Measurements from ENCODE around the gene DUSP12.
"Not testable (repeated sequence)": the region's sequence is repeated elsewhere in the genome, so short reads cannot be mapped to it uniquely, and the experiment has no call there.

The DUSP12 gene

DNA sequence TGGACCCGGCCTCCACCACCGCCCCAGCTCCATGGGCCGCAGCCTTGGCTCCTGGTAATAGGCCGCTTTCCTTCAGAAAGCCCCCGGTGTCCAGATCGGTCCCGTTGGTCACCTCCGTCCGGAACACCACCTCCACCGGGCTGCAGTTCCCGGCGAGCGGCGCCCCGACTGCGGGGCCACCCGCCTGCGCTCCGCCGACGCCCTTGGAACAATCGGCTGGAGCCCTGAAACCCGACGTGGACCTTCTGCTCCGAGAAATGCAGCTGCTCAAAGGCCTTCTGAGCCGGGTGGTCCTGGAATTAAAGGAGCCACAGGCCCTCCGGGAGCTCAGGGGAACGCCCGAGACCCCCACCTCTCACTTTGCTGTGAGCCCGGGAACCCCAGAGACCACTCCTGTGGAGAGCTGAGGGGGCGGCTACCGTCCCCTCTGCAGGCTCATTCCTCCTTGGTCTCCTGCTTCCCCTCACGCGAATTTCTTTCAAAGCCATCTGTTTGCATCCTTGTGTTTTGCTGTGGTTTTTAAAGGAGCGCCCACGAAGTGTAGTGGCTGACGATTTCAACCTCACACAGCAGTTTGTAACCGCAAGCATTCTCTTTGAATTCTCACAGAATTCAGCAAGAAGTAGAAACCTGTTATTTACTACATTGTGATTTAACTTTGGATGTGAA lies 22.2 kb upstream of the DUSP12 start:
- no peak for DNase-seq

DNA sequence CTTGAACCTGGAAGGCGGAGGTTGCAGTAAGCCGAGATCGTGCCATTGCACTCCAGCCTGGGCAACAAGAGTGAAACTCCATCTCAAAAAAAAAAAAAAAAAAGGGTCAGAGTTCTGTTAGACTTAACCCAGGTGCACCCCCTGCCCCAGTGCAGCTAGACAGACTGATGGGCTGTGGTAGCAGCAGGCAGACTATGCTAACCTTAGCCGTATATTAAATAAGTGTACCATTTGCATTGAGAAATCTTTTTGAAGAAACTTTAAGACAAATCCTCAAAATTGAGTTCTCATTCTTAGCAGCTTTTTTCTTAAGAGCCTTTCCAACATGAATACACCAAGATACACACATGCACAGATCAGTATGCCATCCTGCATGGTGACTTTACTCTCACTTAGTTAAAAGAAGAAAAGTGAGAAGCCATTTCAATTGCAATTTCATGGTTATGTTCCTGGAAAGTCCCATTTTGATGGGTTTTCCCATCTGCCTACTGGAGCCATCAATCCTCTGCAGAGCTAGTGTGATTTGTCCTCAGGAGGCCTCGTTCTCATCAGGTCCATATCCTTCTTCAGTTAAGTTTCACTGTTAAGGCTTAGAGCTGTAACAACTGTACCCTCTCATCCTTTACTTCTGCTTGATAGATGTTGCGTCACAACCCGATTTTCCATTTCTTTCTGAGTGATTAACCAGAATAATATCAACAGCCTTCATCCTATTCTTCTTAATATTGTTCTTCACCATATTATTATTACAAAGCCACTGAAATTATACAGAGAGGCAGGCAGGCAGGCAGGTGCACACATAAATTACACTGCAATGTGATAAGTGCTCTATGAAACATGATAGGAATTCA lies 21.0 kb upstream of the DUSP12 start:
- DNase-seq: no peak

DNA sequence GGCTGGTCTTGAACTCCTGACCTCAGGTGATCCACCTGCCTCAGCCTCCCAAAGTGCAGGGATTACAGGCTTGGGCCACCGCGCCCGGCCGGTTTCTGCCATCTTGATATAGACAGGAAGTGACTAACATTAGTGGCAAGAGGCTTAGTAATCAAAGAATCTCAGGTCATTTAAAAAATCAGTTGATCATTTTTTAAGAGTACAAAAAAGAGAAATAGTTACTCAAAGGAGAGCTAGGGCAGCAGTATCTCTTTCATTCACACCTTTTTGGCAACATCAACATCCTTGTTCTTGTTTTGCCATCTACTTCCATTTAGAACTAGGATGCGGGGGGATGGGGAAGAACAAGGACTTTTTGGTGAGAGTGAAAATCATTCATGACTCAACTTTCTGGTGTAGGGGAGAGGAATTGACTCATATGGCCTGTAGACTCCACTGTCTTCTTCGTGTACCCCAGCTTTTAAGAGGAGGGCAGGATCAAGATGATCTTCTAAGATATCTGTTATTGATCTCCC lies 19.5 kb upstream of the DUSP12 start:
- no peak for DNase-seq

DNA sequence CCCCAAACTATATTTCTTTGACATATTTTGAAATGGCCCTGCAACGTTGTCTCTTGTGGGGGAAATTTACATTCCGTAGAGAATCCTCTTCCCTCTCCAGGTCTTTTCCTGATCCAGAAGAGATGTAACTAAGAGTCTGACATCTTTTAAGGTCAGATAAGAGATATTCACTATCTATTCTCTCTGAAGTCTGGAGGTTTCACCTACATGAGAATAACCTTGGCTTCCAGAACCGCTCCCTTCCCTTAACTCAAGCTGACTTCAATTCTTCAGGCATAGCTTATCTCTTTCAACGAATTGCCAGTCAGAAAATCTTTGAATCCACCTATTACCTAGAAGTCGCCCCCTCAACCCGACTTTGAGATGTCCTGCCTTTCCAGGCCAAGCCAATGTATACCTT lies 18.3 kb upstream of the DUSP12 start:
- DNase-seq: no peak

DNA sequence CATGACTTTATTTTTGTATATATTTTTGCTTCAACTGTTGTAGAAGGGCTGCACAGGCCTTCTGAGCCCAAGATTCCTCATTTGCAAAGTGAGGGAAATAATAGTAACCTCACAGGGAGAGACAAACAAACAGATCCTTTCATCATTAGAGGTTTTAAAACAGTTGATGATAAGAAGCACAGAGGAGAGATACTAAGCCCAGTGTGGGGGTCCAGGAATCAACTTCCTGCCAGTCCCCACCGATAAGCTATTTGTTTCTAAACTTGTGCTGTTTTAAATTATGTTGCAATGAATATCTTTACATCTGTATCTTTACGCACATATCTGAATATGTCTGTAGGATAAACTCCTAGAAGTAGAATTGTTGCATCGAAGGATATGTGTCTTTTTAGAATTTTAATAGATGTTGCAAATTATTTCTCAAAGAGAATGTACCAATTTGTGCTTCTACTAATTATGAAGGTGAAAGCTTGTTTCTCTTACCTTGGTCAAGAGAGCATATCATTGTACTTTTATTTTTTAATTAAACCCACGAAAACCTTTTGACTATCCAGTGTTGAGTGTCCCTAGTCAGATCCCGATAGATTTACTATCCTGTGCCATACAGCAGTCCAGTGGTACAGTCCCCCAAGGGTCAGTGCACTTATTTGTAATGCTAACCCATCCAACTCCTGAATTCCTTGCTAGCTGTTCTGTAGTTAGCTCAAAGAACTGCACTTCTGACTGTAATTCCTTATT lies 17.4 kb upstream of the DUSP12 start:
- no peak for DNase-seq

DNA sequence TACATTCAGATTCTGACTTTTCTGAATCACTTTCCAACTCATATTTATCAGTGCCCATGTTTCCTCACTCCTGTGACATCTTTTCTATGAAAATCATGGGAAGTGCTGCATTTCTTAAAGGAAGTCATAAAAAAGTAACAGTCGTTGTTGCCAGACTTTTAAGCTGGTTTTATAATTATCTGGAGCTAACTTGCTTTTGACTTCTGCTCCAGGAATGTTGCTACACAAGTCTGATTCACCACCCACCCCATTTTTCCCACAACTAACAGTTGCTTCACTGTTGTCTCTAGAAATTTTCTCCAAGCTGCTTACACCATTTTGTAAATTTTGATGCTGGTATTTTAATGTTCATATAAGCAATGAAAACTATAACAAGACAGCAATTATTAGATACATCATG lies 16.1 kb upstream of the DUSP12 start:
- DNase-seq: no peak

DNA sequence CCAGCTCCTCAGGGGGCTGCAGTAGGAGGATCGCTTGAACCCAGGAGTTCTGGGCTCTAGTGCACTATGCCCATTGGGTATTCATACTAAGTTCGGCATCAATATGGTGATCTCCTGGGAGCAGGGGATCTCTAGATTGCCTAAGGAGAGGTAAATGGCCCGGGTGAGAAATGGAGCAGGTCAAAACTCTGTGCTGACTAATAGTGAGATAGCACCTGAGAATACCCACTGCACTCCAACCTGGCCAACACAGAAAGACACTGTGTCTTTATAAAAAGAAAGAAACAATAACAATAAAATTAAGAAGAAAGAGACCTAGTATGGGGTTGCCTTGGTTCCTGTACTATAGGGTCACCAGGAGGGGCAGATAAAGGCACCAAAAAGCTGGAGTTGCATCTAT lies 13.7 kb upstream of the DUSP12 start:
- DNase-seq: no peak

DNA sequence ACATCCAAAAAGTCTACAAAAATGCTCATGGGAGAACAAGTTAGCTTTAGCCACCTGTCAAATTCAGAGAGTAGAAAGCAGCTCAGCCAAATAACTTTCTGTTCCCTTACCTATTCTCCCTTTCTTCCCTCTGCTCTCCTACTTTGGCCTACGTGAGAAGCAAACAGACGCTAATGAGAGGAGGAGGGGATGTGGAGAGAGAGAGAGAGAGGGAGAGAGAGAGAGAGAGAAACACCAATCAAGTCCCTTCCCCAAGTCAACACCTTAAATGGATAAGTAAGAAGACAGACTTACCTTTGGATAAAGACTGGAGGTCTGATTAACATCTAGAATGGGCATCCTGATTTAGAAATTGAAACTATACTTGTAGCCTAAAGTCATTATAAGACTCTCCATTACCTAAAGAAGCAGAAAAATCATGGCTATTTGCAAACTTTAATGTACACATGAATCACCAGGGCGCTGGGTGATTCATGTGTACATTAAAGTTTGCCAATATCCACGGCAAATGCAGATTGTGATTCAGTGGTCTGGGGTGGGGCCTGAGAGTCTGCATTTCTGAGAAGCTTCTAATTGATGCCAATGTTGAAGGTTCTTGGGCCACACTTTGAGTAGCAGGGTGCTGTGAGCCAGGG lies 13.1 kb upstream of the DUSP12 start:
- no peak for DNase-seq

DNA sequence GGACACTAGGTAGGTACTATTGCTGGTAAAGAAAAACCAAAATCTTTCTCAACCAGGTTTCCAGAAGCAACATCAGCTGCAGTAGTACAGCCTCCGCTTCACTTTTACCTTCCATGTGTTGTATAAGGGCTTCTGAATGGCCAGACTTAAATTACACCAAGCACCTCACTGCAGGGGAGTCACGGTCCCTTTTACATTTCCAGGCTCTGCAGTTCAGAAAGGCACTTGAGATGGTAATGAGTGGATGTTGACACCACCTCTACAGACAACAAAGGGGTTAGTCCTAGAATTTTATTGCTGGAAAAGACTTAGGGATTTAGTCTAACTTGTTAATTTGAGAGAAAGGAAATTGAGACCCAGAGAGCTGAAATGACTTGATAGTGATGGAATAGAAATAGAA lies 12.0 kb upstream of the DUSP12 start:
- DNase-seq: no peak

DNA sequence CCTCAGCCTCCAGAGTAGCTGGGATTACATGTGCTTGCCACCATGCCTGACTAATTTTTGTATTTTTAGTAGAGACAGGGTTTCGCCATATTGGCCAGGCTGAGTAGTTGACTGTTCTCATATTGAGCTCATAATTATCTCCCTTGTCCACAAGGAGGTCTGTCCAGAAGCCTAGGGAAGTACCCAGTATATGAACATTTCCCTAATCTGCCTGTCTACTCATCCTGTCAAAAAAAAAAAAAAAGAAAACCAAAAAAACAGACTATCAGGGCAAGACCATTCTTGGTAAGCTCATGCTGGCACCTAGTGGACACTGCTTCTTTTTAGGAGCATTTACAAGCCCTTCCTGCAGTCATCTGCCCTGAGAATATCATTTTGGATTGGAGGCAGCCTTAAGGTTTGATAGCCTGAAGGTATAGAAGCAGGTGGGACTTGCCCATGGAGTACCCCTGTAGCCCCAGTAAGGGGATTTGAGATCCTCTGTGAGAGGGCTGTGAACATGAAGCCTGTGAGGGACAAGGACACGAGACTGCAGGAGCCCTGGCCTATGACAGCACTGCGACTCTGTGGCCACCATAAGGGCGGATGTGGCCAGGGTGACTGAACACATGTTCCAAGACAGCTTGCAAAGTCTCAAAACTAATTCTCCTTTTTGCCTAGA lies 10.8 kb upstream of the DUSP12 start:
- DNase-seq: peak; percentile 36

DNA sequence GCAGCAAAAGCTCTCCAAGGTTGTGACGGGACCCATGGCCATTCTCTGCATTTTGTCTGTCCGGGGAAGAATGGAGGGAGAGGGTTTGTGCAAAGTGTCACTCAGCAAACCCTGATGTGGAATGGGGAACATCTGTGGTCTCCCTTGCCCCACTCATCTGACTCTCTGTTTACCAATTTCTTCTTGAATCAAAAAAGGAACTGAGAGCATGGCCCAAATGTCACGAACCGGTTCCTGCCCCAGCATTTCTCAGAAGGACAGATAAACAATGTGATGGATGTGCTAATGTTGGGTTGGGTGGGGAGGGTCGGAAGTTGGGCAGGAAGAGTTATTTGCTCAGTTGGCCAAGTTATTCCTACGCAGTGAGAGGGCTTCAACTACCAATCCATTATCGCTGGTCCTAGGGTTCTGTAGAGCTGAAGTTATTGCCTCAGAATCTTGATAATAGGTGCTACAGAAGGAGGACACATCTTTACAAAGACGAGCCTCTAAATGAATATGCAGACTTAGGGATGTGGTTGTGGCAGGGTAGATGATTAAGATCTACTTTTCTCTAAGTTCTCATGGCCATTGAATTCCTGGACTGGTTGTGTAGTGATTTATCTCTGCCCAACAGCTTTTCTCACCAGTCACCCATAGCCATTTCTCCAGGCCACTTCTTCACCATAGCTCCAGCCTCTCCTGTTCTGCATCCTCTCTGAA lies 9.6 kb upstream of the DUSP12 start:
- no peak for DNase-seq

DNA sequence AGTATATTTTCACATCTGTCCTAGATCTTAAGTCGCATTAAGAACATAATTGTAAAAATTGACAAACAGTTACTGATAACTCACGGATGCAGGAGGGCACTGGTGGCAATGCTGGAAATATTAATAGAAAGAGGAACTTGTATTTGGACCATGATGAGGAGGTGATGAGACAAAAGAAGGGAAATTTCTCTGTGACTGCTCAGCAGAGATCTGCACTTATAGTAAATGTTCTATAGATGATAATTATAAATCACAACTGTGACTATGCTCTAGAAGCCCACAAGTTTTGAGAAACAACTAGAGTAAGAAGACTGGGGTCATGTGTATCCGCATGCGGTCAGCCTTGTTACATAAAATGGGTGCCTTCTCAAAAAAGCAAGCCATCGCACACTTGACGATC lies 8.7 kb upstream of the DUSP12 start:
- no peak for DNase-seq

DNA sequence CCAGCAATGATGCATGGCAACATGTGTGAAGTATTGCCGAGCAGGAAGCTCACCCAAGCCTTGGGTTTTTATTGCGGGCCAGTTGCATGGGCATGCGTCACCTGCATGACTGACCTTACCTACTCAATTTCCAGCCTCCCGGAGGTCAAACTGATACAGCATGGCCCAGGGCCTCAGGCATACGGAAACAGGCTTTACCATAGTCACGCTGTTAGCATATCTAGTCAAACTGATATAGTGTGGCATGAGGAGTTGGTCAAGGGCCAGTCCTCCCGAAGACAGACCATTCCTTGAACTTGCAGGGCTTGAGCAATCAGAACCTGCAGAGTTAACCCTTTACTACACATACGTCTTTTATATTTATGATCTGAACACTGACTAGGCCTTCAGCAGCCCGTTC lies 6.4 kb upstream of the DUSP12 start:
- DNase-seq: no peak

DNA sequence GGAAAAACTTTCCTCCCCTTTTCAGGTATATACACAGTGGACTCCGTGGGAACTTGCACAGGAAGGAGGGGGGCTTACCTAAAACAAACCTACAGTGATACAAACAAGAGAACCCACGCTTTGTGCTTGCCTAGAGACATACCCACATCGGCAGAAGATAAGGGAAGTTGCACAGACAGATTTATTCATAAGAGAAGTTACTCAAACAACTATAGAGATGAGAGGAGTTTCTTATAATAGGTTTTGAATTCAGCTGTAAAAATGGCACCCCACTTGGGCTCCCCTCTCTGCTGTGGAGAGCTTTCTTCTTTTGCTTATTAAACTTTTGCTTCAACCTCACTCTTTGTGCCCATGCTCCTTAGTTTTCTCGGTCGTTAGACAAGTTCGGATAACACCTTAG lies 1.8 kb upstream of the DUSP12 start:
- DNase-seq: no peak

DNA sequence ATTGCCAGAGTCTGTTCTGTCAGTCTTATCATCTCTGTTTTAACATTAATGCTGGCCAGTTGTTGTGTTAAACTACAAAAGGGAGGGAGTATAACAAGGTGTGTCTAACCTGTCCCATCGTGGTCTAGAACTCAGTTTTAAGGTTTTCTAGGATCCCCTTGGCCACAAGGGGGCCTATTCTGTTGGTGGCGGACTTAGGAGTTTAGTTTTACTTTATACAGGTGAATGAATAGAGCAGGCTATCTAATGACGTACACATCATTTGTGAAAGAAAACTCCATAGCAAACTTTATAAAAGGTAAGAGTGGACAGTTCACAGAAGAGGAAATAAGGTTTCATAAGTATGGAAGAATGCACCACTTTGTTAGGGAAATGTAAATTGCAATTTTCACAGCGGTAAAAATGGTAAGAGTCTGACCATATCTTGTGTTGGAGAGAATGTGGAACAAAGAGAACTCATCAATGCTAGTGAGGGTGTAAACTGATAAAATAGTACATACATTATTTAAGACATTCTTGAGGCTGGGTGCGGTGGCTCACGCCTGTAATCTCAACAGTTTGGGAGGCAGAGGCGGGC lies 14.0 kb downstream of the DUSP12 start:
- peak; percentile 30 for DNase-seq

DNA sequence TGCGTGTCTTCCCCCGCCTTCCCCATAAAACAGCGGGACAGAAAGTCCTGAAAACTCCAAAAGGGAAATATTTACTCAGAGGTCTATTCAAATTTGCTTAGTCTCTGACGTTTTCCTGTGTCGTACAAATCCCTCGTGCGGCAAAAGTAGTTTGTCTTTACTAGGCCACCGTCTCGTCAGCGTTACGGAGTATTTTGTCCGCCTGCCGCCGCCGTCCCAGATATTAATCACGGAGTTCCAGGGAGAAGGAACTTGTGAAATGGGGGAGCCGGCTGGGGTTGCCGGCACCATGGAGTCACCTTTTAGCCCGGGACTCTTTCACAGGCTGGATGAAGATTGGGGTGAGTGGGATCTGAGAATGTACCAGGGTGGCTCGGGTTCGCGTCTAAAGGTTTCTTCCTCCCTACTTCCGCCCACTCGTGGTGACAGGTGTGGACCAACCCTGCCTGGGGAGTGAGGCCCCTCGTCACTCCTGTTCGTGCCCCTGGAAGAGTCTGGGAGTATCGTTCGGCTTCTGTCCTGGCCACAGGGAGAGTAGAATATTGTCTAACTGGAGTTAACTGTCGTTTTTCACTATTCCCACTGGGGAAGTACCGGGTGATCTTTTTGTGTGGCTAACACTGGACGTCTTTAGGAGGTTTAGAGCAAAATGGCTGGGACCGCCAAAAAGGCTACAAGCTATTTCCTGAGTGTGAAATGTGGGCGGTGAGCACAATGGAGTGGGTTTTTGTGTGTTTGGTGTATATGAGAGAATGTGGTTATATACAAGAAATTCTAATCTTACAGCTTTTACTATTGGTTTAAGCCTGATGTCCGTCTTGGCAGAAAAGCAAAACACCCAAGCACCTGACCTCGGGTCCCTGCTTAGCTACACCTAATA lies 16.8 kb downstream of the DUSP12 start, which contains the start of gene ATF6:
Gene ATF6, plus strand, starts transcription at position 219 of the 880 bp plus-strand sequence. Its CDS starts 41 bp downstream, at position 260.
- peak; percentile 98 for DNase-seq

DNA sequence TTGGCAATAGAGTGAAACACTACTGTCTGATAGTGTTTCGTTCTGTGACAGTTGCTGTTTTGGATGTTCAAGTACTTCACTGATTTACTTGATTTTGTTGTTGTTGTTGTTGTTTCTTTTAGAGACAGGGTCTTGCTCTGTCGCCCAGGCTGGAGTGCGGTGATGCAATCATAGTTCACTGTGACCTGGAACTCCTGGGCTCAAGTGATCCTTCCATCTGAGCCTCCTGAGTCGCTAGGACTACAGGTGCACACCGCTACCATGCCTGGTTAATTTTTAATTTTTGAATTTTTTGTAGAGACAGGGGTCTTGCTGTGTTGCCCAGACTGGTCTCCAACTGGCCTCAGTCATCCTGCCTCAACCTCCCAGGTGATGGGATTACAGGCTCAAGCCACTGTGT lies 18.9 kb downstream of the DUSP12 start:
- no peak for DNase-seq

DNA sequence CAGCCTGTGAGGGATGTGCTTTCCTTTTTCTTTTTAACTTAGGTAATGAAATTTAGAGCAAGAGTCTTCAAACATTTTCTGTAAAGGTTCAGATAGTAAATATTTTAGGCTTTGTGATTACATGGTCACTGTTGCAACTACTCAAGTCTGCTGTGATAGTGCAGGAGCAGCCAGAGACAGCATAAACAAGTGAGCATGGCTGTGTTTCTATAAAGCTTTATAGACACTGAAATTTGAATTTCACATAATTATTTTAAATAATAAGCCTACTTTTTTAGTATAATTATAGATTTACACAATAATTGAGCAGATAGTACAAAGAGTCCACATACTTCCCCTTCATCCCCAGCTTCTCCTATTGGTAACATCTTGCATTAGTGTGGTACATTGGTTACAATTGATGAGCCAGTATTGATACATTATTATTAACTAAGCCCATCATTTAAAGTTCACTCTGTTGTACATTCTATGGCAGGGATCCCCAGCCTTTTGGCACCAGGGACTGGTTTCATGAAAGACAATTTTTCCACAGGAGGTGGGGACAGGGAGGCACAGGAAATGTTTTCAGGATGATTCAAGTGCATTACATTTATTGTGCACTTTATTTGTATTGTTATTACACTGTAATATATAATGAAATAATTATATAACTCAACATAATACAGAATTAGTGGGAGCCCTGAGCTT lies 19.5 kb downstream of the DUSP12 start:
- no peak for DNase-seq

DNA sequence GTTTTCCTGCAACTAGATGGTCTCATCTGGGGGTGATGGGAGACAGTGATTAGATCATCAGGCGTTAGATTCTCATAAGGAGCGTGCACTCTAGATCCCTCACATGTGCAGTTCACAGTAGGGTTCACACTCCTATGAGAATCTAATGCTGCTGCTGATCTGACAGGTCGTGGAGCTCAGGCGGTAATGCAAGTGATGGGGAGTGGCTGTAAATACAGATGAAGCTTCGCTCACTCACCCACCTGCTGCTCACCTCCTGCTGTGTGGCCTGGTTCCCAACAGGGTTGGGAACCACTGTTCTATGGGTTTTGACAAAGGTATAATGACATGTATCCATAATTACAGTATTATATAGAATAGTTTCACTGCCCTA lies 20.1 kb downstream of the DUSP12 start:
- not testable (repeated sequence) for DNase-seq

DNA sequence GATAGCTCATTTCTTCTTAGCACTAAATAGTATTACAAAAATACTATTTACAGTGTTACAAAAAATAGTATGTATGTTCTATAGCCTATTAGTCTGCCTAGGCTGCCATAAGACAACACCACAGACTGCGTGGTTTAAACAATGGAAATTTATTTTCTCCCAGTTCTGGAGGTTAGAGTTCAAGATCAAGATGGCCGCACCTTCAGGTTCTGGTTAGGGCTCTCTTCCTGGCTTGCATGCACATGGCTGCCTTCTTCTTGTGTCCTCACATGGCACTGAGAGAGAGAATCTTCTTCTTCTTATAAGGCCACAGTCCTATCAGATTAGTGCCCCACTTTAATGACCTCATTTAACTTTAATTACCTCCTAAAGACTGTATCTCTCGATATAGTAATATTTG lies 20.7 kb downstream of the DUSP12 start:
- no peak for DNase-seq

Measured in NCI-H526 treated with DMSO at 0.1 percent for 48 hours (cell line).